K562 (cell line): ENCODE measurements around the gene LRRC26. TPM values are rescaled to one million over a fixed set of nuclear protein-coding genes. Genes with fewer than 3 reads are reported as not detected.

Experiments used
- CHD1 ChIP-seq: fragments of 200-600 bp; sonication (generic); IDR thresholded peaks from one replicate; pipeline ENCODE4 v1.6.1; 2012; ENCODE audit warnings: mild to moderate bottlenecking, moderate library complexity, low read length, inconsistent platforms
- CREM ChIP-seq: IDR thresholded peaks from 2 replicates; pipeline ENCODE4 v1.6.1; 2014; ENCODE audit warnings: antibody characterized with exemption, low read depth
- HMG20B ChIP-seq: fragments of 250-450 bp; sonication (Bioruptor Pico); IDR thresholded peaks from 2 replicates; pipeline ENCODE4 v1.5.0; 2021; ENCODE audit warnings: mild to moderate bottlenecking
- NFYB ChIP-seq: IDR thresholded peaks from 2 replicates; pipeline ENCODE4 v1.6.1; 2011; ENCODE audit warnings: mild to moderate bottlenecking, moderate library complexity; ENCODE audit not compliant: insufficient read length; ENCODE audit errors: extremely low read depth
- NR2C2 ChIP-seq, 2 experiments: fragments of 200-800 bp in 1 of 2; sonication (Bioruptor generic) in 1 of 2; sonication (generic) in 1 of 2; formaldehyde crosslinking in 1 of 2; IDR thresholded peaks; 2 replicates each; pipeline versions ENCODE4 v1.6.1 to v1.8.0; 2016 to 2022; ENCODE audit warnings: mild to moderate bottlenecking in 1 of 2, missing compliant biosample characterization in 1 of 2, missing genetic modification characterization in 1 of 2, missing genetic modification reagents in 1 of 2
- REST ChIP-seq, 2 experiments: fragments of 450-650 bp; formaldehyde crosslinking in 1 of 2; IDR thresholded peaks; 2 replicates each; pipeline versions ENCODE4 v1.4.0 to v1.6.1; 2014 to 2020; ENCODE audit warnings: mild to moderate bottlenecking in 2 of 2, borderline replicate concordance in 1 of 2, low read depth in 1 of 2
- SOX6 ChIP-seq: fragments of 450-650 bp; IDR thresholded peaks from 2 replicates; pipeline ENCODE4 v1.6.1; 2014; ENCODE audit warnings: mild to moderate bottlenecking
- SREBF1 ChIP-seq: fragments of 150-350 bp; IDR thresholded peaks from 2 replicates; pipeline ENCODE4 v1.6.1; 2014; ENCODE audit warnings: antibody characterized with exemption, low read depth, low read length, borderline replicate concordance
- STAG1 ChIP-seq: sonication (generic); formaldehyde crosslinking; IDR thresholded peaks from 2 replicates; pipeline ENCODE4 v1.5.0; 2020; ENCODE audit warnings: missing genetic modification reagents, borderline replicate concordance
- TCF3 ChIP-seq: sonication (generic); formaldehyde crosslinking; IDR thresholded peaks from 2 replicates; pipeline ENCODE4 v1.4.0; 2020; ENCODE audit warnings: mild to moderate bottlenecking, missing genetic modification reagents
- TEAD4 ChIP-seq, 2 experiments: sonication (generic) in 1 of 2; formaldehyde crosslinking in 1 of 2; IDR thresholded peaks; 2 replicates each; pipeline versions ENCODE4 v1.6.1 to v1.8.0; 2012 to 2022; ENCODE audit warnings: borderline replicate concordance in 1 of 2, inconsistent platforms in 1 of 2, low read length in 1 of 2, mild to moderate bottlenecking in 1 of 2, missing genetic modification reagents in 1 of 2
- ZBTB2 ChIP-seq: fragments of 450-650 bp; IDR thresholded peaks from 2 replicates; pipeline ENCODE4 v1.6.1; 2016; ENCODE audit warnings: antibody characterized with exemption
- ZNF436 ChIP-seq: fragments of 250-450, 450-650 bp; sonication (Bioruptor Pico); formaldehyde crosslinking; IDR thresholded peaks from 2 replicates; pipeline ENCODE4 v1.7.0; 2020; ENCODE audit warnings: mild to moderate bottlenecking
- polyA plus RNA-seq, 8 experiments: library from polyadenylated mRNA; depleted of rRNA in 4 of 8; stranded (reverse) in 5 of 8; unstranded in 3 of 8; fragments of >200 nt; fragmentation: Nextera tagmentation in 2 of 8; fragmentation: Illumina TruSeq in 1 of 8; extraction: Ambion mirVana in 2 of 8; extraction: Trizol in 1 of 8; gene quantifications; 2 replicates each; pipeline versions ENCODE4 v1.2.1 to v1.2.3, GENCODE V29; 2011 to 2014; ENCODE audit warnings: inconsistent platforms in 1 of 8, missing spikeins in 1 of 8
- total RNA-seq, 7 experiments: library from RNA; depleted of rRNA in 6 of 7; stranded (reverse); fragments of >200 nt in 6 of 7; fragmentation: Illumina TruSeq in 2 of 7; extraction: Trizol in 2 of 7; gene quantifications; 2 replicates each; pipeline versions ENCODE4 v1.2.1 to v1.2.3, GENCODE V29; 2011 to 2021; ENCODE audit warnings: low replicate concordance in 1 of 7
- TF ChIP-seq, protein P1 (sequence below): fragments of 450-650 bp; formaldehyde crosslinking; conservative IDR thresholded peaks from 2 replicates; pipeline ENCODE4 v1.4.0; 2022; ENCODE audit warnings: mild to moderate bottlenecking, missing genetic modification characterization
- TF ChIP-seq, protein P2 (sequence below): fragments of 450-650 bp; formaldehyde crosslinking; IDR thresholded peaks from 2 replicates; pipeline ENCODE4 v1.4.0; 2022; ENCODE audit warnings: mild to moderate bottlenecking, moderate library complexity

LRRC26 gene
- total and polyA plus RNA-seq, 9 of the 15 experiments (the other 6 are each of a cell fraction or from before 2014, with no cell fraction given): not detected

- TF ChIP-seq CHD1: peak; percentile 47
- no peak for TF ChIP-seq REST (IDR thresholded peaks at IDR 0.05; ENCODE audit: borderline replicate concordance)
- no peak for TF ChIP-seq REST (CRISPR knock-in tag; IDR thresholded peaks at IDR 0.05; ENCODE audit: low read depth)
- TF ChIP-seq CREM: no peak
- no peak for TF ChIP-seq TCF3 (CRISPR knock-in tag)
- no peak for TF ChIP-seq ZBTB2
- TF ChIP-seq SOX6: no peak
- no peak for TF ChIP-seq NR2C2 (CRISPR knock-in tag; IDR thresholded peaks at IDR 0.05)
- TF ChIP-seq NR2C2 (tag; IDR thresholded peaks at IDR 0.05): no peak
- TF ChIP-seq STAG1 (CRISPR knock-in tag): 0 out of 2 replicates have a peak, but pooled peaks have one; percentile 24
- TF ChIP-seq NFYB: no peak
- no peak for TF ChIP-seq SREBF1
- TF ChIP-seq, protein P1, sequence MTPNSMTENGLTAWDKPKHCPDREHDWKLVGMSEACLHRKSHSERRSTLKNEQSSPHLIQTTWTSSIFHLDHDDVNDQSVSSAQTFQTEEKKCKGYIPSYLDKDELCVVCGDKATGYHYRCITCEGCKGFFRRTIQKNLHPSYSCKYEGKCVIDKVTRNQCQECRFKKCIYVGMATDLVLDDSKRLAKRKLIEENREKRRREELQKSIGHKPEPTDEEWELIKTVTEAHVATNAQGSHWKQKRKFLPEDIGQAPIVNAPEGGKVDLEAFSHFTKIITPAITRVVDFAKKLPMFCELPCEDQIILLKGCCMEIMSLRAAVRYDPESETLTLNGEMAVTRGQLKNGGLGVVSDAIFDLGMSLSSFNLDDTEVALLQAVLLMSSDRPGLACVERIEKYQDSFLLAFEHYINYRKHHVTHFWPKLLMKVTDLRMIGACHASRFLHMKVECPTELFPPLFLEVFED (CRISPR knock-in tag): no peak
- no peak for TF ChIP-seq HMG20B (CRISPR knock-in tag)
- TF ChIP-seq TEAD4 (IDR thresholded peaks at IDR 0.05; ENCODE audit: low read length): no peak
- no peak for TF ChIP-seq TEAD4 (CRISPR knock-in tag; IDR thresholded peaks at IDR 0.05; ENCODE audit: borderline replicate concordance)
- TF ChIP-seq, protein P2, sequence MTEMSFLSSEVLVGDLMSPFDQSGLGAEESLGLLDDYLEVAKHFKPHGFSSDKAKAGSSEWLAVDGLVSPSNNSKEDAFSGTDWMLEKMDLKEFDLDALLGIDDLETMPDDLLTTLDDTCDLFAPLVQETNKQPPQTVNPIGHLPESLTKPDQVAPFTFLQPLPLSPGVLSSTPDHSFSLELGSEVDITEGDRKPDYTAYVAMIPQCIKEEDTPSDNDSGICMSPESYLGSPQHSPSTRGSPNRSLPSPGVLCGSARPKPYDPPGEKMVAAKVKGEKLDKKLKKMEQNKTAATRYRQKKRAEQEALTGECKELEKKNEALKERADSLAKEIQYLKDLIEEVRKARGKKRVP (CRISPR knock-in tag): 0 out of 2 replicates have a peak, but pooled peaks have one; percentile 16
- TF ChIP-seq ZNF436 (CRISPR knock-in tag): no peak
Measured at GRCh38 chr9:137128158-137128861, 41.5 kb downstream of the LRRC26 start (continued).
